ENCODE results near the gene KRT74.

The KRT74 gene

DNA sequence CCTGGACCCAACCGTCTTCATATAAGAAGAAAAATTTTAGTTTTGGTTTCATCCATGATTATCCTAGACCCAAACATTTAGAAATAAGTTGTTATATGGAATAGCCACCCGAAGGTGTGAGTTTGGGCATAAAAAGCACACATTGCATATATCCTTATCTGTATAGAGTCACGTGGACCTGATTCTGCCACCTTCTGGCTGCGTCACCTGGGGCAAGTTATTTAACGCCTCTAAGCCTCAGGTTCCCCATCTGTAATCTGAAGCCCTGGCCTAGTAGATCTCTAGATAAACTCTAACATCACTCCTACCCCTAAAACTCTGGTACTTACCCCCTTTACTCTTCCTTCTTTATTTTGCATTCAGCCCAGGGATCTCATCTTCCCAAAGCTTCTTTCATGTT lies 39.2 kb downstream of the KRT74 start:
- no peak for DNase-seq

DNA sequence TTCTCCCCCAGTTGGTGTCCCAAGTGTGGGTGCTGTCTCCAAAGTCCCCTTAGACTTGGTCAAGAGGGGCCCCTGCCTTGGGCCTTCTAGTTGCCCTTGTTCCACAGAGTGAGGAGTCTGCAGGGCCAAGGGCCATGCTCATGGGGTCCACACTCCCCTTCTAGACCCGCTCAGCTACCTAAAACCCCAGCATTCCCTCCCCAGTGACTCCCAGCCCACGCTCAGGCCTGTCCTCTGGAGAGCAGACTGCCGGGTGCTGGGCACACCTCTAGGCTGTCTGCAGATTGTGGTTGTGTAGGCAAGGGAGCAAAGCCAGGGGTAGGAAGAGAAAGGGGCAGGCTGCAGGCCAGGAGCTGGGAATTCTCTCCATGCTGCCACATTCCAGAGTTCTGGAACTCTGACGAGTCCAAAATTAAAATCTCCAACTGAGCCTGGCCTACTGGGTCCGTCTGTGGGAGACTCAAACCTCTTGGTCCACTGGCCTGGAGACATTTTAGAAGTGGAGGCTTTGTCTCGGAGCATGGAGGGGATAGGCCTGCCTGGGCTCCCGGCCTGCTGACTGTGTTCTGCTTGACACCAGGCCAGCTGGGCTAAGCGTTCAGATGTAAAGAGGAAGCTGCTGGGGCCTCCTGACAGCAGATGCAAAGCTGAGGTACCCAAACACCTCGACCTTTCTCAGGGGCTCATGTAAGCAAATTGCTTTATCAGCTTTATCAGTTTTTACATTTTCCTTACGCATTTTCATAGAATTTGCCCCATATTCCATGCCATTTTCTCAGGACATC lies 39.8 kb downstream of the KRT74 start:
- DNase-seq, result no peak

DNA sequence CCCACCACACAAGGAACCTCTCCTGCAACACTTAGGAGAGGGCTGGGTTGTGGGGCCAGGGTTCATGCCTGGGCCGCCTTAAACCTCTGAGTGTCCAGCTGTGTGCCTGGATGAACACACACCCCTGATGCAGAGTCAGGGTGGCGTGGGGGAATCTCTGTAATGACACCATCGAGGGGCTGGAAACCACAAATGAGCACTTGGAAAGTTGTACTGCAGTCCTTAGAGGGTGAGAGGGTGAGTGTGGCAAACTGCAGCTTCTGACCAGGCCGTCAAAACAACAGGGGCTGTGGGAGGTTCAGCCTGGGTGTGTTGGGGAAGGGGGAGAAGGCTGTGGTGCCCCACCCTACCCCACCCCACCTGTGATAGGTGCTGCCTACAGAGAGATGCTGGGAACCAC lies 41.0 kb downstream of the KRT74 start:
- DNase-seq, result no peak

DNA sequence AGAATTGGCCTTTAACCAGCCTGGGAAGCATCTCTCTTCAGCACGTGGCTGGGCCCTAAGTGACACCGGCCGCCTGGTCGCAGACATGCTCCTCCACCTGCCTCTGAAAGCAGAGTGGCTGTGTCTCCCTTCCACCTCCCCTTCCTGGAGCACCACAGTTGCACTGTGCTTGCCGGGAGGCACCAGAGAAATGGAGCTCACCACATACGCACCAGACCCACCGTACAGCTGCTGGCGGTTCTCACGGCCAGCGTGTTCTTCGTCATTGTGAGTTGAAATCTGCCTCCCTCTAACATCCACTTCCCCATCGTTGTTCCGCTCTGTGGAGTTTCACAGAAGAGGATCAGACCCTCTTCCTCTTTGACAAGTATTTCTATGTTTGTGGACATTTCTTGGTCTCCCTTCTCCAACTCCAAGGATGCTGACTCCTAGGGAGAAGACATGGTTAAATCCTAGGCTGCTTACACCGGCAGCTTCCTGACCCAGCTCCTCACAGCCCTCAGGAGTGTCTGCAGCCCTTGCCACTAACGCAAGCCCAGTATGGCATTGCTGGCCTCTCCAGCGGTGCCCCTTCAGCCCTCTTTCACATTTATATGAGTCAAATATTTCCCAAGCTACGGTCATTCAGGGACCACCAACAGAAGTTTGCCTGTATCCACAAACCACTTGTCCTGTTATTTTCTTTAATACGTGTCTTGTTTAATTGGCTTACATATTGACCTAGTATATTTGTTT lies 41.9 kb downstream of the KRT74 start:
- no peak for DNase-seq

DNA sequence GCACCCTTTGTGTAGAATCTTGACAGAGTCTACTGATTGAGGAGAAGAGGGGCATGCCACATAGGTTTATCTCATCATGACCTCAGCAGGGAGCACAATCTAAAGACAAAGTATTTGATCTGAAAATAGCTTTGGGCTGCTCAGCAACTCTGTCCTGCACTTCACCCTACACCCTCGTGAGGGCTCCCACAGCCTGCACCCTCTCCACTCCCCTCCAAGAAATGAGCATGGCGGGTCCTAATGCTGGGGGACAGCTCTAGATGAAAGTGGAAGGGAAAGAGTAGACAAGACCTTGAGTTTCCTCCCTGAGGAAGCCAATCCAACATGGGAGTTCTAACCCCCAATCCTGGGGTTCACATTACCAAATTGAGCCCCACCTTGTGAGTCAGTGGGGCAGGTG lies 42.7 kb downstream of the KRT74 start:
- DNase-seq, result no peak

DNA sequence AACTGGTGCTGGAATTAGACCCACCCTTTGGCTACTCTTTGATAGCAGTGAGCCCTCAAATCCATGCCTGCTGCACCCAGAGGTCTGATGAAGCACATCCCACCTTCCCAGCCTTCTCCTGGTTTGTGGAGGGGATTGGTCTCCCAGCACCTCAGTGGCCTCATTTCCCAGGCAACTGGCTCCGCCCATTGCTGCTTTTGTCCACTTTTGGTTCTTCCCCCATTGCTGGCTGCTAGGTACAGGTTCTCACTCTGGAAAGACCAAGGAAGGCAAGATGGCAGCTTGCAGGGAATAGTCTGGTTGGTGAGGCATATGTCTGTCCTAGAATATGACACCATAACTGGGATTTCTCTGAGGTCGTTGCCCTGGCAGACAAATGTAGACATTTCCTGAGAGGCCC lies 43.3 kb downstream of the KRT74 start:
- no peak for DNase-seq

DNA sequence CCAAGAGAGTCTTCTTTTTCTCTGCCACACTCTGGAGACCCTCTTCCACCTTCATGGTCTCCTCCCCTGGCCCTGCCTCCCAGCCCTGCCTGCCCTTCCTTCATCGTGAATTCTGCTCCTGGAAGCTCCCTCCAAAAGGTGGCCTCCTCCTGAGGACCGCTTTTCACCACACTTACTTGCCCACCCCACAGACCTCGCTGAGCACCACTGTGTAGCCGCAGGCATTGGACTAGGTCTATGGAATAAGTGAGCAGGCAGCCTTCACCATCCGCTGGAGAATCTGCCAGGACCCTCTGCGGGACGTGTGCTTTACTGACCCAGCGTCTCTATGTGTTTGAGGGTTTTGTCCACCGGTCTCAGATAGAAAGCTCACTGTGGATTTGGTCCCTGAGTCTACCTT lies 43.8 kb downstream of the KRT74 start:
- DNase-seq, result no peak

DNA sequence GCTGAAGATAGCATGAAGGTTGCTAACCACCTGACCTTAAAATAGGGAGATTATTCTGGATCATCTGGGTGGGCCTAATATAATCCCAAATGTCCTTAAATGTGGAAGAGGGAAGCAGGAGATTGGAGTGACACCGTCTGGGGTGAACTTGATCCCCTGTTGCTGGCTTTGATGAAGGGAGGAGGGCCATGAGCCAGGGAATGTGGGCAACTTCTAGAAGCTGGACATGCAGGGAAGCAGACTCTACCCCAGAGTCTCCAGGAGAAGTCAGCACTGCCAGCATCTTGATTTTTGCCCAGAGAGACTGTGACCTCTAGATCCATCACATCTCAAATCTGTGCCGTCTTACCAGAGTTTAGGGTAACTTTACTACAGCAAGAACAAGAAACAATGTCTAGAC lies 44.2 kb downstream of the KRT74 start:
- DNase-seq, result no peak

DNA sequence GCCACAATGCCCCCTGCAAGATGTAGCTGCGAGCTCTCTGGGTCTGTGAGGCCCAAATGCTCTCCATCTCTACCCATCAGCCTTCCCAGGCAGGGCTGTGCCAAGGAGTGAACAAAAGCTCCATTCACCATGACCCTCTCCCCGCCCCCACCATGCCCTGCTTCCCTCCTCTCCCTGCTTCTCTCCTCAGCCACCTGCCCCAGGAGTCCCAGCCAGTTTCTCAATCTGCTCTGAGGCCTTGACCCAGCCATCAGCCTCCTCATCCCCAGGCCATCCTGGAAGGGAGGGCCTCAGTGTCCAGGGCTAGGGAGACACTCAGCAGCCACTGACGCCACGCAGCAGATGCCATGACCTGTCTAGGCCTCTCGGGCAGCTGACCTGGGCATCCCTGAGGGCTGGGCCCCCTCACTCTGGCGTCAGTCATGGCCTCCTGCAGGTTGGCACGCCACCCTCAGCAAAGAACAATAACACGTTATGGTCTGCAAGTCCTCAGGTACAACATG lies 45.0 kb downstream of the KRT74 start:
- no peak for DNase-seq

DNA sequence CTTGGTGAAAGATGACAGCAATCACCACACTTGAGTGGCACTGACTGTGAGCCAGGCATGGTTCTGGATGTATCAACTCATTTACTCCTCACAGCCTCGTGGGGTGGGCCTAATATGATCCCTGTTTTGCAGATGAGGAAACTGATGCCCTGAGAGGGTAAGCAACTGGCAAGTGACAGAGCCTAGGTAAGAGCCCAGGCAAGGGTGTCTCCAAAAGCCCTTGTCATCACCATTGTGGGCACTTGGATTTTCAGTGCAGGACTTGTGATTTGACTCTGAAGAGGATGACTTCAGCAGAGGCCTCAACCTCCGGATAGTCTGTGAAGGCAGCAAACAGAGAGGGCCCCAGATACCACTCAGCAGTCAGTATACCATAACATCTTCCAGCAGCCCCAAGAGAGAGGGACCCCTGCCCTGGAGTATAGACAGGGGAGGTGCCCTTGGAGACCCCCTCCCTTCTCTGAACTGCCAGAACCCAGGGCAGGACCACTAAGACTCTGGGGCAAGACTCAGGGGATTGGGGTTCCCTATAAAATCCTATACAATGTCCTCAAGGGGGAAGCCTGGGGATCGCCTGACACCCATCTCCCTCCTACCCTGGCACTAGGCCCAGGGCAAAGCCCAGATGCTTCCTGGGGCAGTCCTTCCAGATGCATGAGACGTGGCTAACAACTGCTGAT lies 46.4 kb downstream of the KRT74 start:
- no peak for DNase-seq

DNA sequence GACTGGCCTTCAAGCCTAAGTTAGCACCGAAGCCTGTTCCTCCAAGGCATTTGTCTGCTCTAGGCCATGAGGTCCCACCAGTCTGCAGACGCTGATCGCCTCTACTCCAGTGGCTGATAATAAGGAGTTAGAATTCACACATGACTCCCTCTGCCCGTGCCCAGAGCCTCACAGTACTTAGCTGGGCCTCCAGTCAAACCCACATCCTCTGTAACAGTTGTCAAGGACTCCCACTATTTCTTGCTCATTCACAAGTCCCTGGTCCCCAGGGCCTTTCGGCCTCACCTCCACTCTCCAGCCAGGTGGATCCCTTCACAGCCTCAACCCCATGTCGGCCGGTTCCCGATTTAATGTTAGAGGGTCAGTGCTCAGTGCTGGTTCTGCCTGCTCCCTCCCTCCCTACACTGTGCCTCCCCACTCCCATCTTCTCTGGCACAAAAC lies 47.1 kb downstream of the KRT74 start:
- DNase-seq, result no peak

DNA sequence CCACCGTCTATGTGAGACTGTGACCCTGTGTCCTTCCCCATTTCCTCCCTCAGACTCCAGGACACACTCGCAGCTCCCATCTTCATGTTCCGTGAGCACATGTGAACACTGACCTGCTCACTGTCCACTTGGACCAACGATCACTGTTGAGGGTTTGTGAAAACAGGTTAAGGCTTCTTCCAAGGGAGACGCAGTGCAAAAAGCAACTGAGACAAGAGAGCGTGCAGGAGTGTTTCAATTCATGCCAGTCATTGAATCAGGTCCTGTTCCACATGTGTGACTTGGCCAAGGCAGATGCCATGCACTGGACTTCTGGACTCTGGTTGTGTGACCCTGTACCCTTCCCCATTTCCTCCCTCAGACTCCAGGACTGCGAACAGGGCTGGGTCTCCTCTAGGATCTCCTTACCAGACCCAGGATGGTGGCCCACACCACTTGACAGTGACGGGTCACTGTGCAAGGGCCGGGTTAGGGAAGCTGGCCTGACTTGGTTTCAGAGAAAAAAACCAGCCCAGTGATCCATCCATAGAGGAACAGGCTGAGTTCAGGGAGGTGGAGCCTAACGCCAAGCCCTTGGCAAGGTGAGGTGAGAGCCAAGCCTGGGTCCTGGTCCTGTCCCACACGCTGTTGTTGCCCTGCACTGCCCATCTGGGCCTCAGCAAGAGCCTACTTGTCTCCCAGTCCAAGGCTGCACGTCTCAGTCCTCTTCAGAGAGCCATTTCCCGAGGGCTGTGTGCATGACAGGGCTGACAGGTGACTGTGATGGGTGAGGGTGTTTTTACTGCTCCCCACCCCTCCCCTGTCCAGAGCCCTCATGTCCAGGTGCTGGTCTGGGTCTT lies 47.8 kb downstream of the KRT74 start:
- no peak for DNase-seq

DNA sequence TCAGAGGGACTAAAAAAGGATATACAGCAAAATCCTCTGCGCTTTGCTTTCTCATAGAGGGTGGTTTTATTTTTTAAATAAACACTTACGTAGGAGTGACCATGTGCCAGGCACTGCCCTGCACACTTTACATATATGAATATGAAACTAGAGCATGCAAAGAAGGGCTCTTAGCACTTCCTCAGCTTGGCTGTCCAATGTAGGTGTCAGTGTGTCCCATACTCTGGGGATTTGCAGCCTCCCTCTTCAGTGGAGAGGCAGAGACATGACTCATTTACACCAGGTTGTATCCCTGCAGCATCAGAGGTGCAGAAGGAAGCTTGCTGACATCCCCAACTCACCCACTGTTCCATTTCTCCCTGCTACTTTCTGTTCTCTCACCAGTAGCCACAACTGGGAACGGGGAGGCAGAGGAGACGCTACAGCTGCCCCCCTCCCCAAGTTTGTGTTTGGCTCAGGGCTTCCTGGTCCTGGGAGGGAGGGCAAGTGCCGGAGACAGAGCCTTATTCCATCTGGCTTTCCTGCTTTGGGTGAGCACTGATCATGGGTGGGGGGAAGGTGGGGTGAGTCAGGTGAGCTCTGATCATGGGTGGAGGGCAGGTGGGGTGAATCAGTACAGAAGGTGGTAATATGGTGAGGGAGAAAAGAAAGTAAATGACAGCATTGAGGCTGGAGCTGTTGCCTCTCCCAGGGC lies 48.6 kb downstream of the KRT74 start:
- DNase-seq, result no peak

DNA sequence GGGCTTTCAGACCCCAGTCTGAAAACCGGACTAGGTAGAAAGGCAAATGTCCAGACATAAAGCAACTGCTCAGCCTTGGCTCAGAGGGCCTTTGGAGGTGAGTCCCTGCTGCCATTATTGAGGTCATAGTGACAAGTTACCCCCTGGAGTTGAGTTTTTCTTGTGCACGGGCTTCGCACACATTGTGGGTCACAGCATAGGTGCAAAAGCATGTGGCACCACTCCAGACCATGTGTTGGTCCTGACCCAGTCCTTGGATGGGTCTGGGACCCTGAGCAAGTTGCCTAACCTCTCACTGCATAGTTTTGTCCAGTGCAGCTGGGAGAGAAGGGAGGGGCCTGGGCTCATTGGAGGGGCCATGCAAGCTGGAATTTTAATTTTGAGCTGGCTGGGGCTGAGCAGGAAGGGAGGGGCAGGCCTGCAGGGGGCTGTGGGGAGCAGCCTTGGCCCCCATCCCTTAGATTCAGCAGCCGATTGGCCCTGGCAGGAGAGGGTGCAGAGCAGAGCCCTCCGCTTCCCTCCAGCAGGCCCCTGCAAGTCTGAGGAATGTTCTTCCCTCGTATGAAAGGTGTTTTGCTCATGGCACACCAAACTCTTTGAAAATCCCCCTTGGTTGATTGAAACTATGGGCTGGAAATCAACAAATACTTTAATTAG lies 49.3 kb downstream of the KRT74 start:
- DNase-seq, result no peak

DNA sequence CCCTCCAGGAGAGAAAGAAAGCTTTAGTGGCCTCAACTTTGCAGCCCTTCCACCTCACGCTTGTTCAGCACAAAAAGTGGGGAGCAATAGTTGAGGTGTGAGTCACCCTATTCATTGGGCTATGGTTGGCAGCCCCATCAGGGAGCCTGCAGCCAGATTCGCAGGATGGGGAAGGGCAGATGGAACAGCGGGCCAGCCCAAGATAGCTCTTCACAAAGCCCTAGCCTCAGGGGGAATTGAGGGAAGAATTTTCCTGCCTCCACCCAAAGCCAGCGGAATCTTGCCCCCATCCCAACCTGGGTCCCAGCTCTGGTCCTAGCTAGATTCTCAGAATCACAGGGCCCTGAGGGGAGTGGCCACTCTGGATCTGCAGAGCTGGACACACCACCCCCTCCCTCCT lies 49.8 kb downstream of the KRT74 start:
- no peak for DNase-seq

DNA sequence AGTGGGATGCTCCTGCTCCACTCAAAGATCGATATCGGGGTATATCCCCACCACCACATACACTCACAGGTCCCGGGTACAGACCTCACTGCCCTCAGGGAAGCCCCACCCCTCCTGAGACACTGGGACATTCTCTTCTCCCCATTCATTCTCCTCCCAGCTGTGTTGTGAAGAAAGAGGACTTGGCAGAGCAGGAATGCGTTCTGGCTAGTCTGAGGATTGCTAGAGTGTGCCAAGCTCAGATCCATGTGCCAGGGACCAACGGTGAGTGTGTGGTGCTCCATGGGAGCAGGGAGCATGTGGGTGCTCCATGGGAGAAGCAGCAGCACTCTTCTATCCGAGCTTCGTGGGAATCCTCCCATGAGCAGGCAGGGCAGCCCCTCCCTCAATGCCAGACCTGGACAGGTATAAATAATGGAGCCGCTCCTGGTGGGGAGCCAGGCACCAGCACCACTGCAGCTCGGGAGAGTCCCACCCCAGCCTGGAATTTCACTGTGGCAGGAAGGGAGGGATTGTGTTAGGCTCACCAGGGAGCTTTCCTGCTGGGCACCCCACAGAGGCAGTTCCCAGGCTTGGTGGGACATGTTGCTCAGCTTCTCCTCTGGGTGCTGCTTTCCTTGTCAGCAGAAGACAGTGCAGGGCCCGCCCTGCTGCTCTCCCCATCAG lies 51.2 kb downstream of the KRT74 start:
- no peak for DNase-seq

DNA sequence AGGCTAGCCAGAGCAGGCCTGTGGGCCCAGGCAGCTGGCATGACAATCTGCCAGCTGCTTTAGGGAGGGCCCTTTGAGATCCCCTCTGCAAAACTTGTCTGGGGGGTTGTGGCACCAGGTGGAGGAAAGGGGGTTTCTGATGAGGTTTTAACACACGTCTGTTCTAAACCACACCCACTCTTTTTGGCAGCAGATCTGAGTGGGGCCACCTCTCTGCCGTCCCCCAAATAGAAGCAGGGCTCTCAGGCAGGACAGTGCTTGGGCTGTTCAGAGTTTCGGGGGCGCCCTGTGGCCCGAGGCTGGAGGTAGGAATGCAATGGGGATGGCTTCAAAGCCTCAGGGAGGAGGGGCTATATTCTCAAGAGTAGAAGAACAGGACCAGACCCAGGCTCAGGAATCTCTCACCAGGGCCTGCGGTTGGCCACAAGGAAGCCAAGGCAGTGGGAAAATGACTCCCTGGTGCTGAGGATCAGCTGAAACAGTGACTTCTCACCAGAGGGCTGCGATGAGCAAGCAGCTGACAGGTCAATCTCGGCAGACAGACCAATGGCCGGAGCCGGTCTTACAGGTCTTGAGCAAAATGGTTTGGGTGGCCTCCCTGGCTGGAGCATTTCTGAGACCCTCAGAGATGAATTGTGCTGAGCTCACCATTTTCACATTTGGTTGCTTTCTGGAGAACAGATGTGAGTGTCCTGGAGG lies 51.9 kb downstream of the KRT74 start:
- DNase-seq, result no peak

DNA sequence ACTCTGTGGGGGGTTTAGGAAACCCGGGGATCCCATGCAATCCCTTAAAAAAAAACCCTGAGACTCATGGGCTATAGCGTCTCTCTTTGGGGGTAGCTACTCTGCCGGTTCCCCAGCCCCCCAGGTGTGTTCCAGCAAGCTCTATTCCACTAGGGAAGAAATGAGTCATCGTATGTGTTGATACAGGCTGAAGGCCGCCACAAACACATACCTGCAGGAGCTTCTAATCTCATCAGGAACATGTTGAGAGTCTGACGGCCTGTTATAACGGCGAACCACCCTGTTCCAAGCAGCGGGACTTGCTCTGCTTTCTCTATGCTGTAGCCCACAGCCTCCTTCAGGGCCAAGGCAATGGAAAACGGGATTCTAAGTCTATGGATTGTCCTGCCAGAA lies 52.5 kb downstream of the KRT74 start:
- DNase-seq, result no peak

DNA sequence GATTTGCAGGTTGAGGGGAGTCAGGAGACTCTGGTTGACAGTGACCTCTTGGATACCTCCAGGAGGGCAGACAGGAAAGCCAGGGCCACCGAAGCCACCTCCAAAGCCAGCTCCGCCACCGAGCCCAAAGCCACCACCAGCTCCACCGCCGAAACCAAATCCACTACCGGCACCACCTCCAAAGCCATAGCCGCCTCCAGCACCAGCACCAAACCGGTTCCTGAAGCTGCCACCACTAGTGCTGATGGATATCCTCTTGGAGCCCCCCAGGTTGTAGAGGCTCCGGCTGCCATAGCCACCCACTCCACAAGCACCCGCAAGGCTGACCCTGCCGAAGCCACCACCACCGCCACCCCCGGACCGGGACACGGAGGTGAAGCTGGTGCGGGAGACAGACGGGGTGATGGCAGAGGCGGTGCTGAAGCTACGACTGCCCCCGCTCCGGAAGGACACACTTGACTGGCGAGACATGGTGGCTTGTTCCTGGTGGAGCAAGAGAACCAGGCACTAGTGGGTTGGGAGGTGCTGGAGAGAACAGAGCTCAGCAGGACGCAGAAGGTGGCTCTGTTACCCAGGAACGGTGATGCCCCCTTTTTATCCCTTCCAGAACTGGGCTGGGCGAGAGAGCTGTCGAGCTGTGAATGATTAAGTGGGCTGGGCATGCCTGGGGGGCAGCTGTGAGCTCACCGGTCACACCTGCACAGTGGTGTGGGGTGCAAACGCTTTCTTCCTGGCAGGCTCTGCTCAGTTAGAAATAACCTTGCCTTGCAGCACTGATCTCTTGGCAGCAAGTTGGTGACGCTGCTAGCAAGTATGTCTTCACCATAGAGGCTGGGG lies 53.6 kb downstream of the KRT74 start, which contains the start of gene KRT5:
TSS of gene KRT5 (minus strand) at position 569 of the 837 bp plus-strand sequence. CDS start at position 471, 98 bp downstream.
- DNase-seq, result no peak

Data from activated CD4-positive, alpha-beta T cell treated with anti-CD3 and anti-CD28 coated beads, Interleukin-2, amount 50 U/mL, for 48 hours (primary cell).